Right ventricle myocardium inferior (tissue), 1 donor: ENCODE results near the gene OSBPL10. TPM values are rescaled to one million over a fixed set of nuclear protein-coding genes. Genes with fewer than 3 reads are reported as not detected.
"Not testable (repeated sequence)": the region's sequence is repeated elsewhere in the genome, so short reads cannot be mapped to it uniquely, and the experiment has no call there.

Source experiments
- ATAC-seq: fragments of 200-7000 bp; cut with Tn5 transposase; one replicate; pipeline ENCODE4 v1.9.1; 2020; ENCODE audit warnings: mild to moderate bottlenecking, moderate library complexity
- DNase-seq: peaks from one replicate; pipeline ENCODE4 v3.0.0; 2021; ENCODE audit errors: missing footprints
- intact Hi-C: fragments of 100-400 bp; cut with DNase I; formaldehyde crosslinking; loops from one replicate; pipeline ENCODE4 v1.11.0; 2022
- long read RNA-seq: library from polyadenylated mRNA; unstranded; transcript quantifications from one replicate; pipeline ENCODE4 v2.0.0, GENCODE V29; 2021
- total RNA-seq: library from RNA; stranded (reverse); fragmentation: NEBNext Ultra II Directional; extraction: Animal tissue kit (Norgen Biotek cat#: 25700); gene quantifications from one replicate; pipeline ENCODE4 v1.2.1, GENCODE V29; 2021
- donor health status: DM: no; HTN: yes; CAD: no; lungs with severe emphysema.

The OSBPL10 gene
- total RNA-seq = 6.6 TPM
- long read RNA-seq, full-length matches to known transcripts = 4 of 6 reads
- long read RNA-seq, partial matches to known transcripts = 1 of 6 reads
- long read RNA-seq, other reads (novel, unspliced or antisense) = 1 of 6 reads

- ATAC-seq (peak; percentile 94), DNase-seq (peak; percentile 93)
- intact Hi-C loops = loop anchor here (10.0 kb wide), 1 partner anchor 447 kb away; the partner anchor contains the start of gene STT3B
These were observed at the start of gene OSBPL10, which contains the start of gene ZNF860 for GRCh38 chr3:31981206-31982181. Gene OSBPL10 (minus strand): TSS chr3:31981262. CDS start chr3:31981179, 83 bp downstream. Gene ZNF860 (plus strand): TSS chr3:31981750. CDS start chr3:31989080, 7,330 bp downstream.

GRCh38 chr3:32026593-32026992 is 45.5 kb upstream of the OSBPL10 start:
- no peak for DNase-seq
- peak; percentile 44 for ATAC-seq
- intact Hi-C loops = no loop called here

- ATAC-seq (no peak), DNase-seq (no peak)
- intact Hi-C loops = no loop called here
These were observed 41.9 kb upstream of the OSBPL10 start for GRCh38 chr3:32022947-32023346.

- no peak for ATAC-seq
- intact Hi-C loops = no loop called here
- DNase-seq = no peak
These were observed 40.7 kb upstream of the OSBPL10 start for GRCh38 chr3:32021748-32022147.

GRCh38 chr3:32021155-32021554 is 40.1 kb upstream of the OSBPL10 start:
- no peak for DNase-seq
- ATAC-seq = no peak
- intact Hi-C loops = no loop called here

GRCh38 chr3:32018757-32019564 is 37.9 kb upstream of the OSBPL10 start:
- DNase-seq (no peak), ATAC-seq (peak; percentile 78)
- intact Hi-C loops = loop anchor here (1.0 kb wide), 1 partner anchor 125 kb away; no protein-coding TSS in a partner anchor

GRCh38 chr3:32017286-32017685 is 36.2 kb upstream of the OSBPL10 start:
- ATAC-seq (no peak), DNase-seq (no peak)
- intact Hi-C loops = no loop called here

- intact Hi-C loops, DNase-seq, ATAC-seq: not testable (repeated sequence)
These were observed 34.6 kb upstream of the OSBPL10 start for GRCh38 chr3:32015638-32016037.

GRCh38 chr3:32010699-32011098 is 29.6 kb upstream of the OSBPL10 start:
- ATAC-seq, intact Hi-C loops, DNase-seq: not testable (repeated sequence)

- intact Hi-C loops = no loop called here
- ATAC-seq (no peak), DNase-seq (no peak)
These were observed 28.9 kb upstream of the OSBPL10 start for GRCh38 chr3:32009957-32010356.

- DNase-seq (no peak), ATAC-seq (no peak)
- intact Hi-C loops = no loop called here
These were observed 28.0 kb upstream of the OSBPL10 start for GRCh38 chr3:32009101-32009500.

GRCh38 chr3:32004113-32004765 is 23.2 kb upstream of the OSBPL10 start:
- intact Hi-C loops = no loop called here
- ATAC-seq (no peak), DNase-seq (no peak)

- ATAC-seq (no peak), DNase-seq (no peak)
- intact Hi-C loops = no loop called here
These were observed 22.3 kb upstream of the OSBPL10 start for GRCh38 chr3:32003380-32003779.

- ATAC-seq (no peak), DNase-seq (no peak)
- intact Hi-C loops = no loop called here
These were observed 21.7 kb upstream of the OSBPL10 start for GRCh38 chr3:32002561-32003368.

- intact Hi-C loops = no loop called here
- no peak for DNase-seq
- ATAC-seq = no peak
These were observed 19.8 kb upstream of the OSBPL10 start for GRCh38 chr3:32000877-32001276.

- DNase-seq (no peak), ATAC-seq (no peak)
- intact Hi-C loops = no loop called here
These were observed 18.9 kb upstream of the OSBPL10 start for GRCh38 chr3:31999907-32000439.

GRCh38 chr3:31997500-31997899 is 16.4 kb upstream of the OSBPL10 start:
- no peak for DNase-seq
- intact Hi-C loops = no loop called here
- peak; percentile 23 for ATAC-seq

GRCh38 chr3:31996195-31996594 is 15.1 kb upstream of the OSBPL10 start:
- no peak for DNase-seq
- intact Hi-C loops = no loop called here
- no peak for ATAC-seq
